ENCODE measurements around the gene NOP9. TPM values are rescaled to one million over a fixed set of nuclear protein-coding genes. Genes with fewer than 3 reads are reported as not detected.

NOP9 gene
- total RNA-seq, 3 donors from 2014 or later, result 24.1 to 29.2 (median 29.1) TPM

- intact Hi-C loops (cut with DNase I, micrococcal nuclease), result no loop called here
- DNase-seq, result peak in 1 of 3 donors; percentile 5
- no peaks in the 10 kb centered on the region for H3K36me3 ChIP-seq (ENCODE audit: low read depth)
Measured at GRCh38 chr14:24267516-24267915, 32.1 kb upstream of the NOP9 start.

GRCh38 chr14:24268225-24268624 is 31.4 kb upstream of the NOP9 start:
- intact Hi-C loops (cut with DNase I, micrococcal nuclease), result no loop called here

More at GRCh38 chr14:24267516-24267915, 32.1 kb upstream of the NOP9 start:
- TF ChIP-seq CTCF (IDR thresholded peaks at IDR 0.05), result no peak
- H3K9me3 ChIP-seq, result no peaks in the 10 kb centered on the region
- no peaks in the 10 kb centered on the region for H3K4me1 ChIP-seq (ENCODE audit: low read depth)
- H3K4me3 ChIP-seq, result no peak overlapping the region
- ATAC-seq, result no peak

GRCh38 chr14:24269368-24269767 is 30.3 kb upstream of the NOP9 start:
- H3K36me3 ChIP-seq (ENCODE audit: low read depth), result no peaks in the 10 kb centered on the region
- TF ChIP-seq CTCF (IDR thresholded peaks at IDR 0.05), result no peak

More at GRCh38 chr14:24268225-24268624, 31.4 kb upstream of the NOP9 start:
- H3K36me3 ChIP-seq (ENCODE audit: low read depth), result no peaks in the 10 kb centered on the region
- H3K4me1 ChIP-seq (ENCODE audit: low read depth), result no peaks in the 10 kb centered on the region
- TF ChIP-seq CTCF (IDR thresholded peaks at IDR 0.05), result no peak
- no peak for ATAC-seq
- no peaks in the 10 kb centered on the region for H3K9me3 ChIP-seq
- H3K4me3 ChIP-seq, result no peak overlapping the region
- DNase-seq, result peak in 1 of 3 donors; percentile 11

GRCh38 chr14:24269910-24270536 is 29.6 kb upstream of the NOP9 start:
- H3K4me1 ChIP-seq (ENCODE audit: low read depth), result no peaks in the 10 kb centered on the region
- no peak for TF ChIP-seq CTCF (IDR thresholded peaks at IDR 0.05)
- intact Hi-C loops (cut with DNase I, micrococcal nuclease), result no loop called here
- H3K9me3 ChIP-seq, result no peaks in the 10 kb centered on the region
- no peak overlapping the region for H3K4me3 ChIP-seq
- DNase-seq (peak in 1 of 3 donors; percentile 29), ATAC-seq (no peak)
- no peaks in the 10 kb centered on the region for H3K36me3 ChIP-seq (ENCODE audit: low read depth)

More at GRCh38 chr14:24269368-24269767, 30.3 kb upstream of the NOP9 start:
- Histone ChIP-seq H3K9me3 (no peaks in the 10 kb centered on the region), H3K4me1 (ENCODE audit: low read depth) (no peaks in the 10 kb centered on the region), H3K4me3 (no peak overlapping the region)
- DNase-seq (peak in 1 of 3 donors; percentile 21), ATAC-seq (no peak)
- intact Hi-C loops (cut with DNase I, micrococcal nuclease), result no loop called here

- intact Hi-C loops (cut with DNase I, micrococcal nuclease), result no loop called here
- DNase-seq (no peak), ATAC-seq (peak; percentile 16)
- TF ChIP-seq CTCF (IDR thresholded peaks at IDR 0.05), result no peak
- no peaks in the 10 kb centered on the region for H3K36me3 ChIP-seq (ENCODE audit: low read depth)
- H3K4me1 ChIP-seq (ENCODE audit: low read depth), result no peaks in the 10 kb centered on the region
- no peaks in the 10 kb centered on the region for H3K9me3 ChIP-seq
- H3K4me3 ChIP-seq, result peak overlapping the region; percentile 71
Measured at GRCh38 chr14:24270537-24271133, 29.0 kb upstream of the NOP9 start.
